GM18507 (cell line): ENCODE results near the gene AMPD3.
A peak's percentile ranks its signal among the peaks of the same experiment; 100 is the strongest.

Experiments used
- DNase-seq: peaks from one replicate; pipeline ENCODE4 v3.0.0; 2011; ENCODE audit warnings: low read depth; ENCODE audit not compliant: insufficient read length; ENCODE audit errors: extremely low spot score
- FAIRE-seq: peaks from 2 replicates; lab custom pipeline; 2011; peaks lifted over from hg19 to GRCh38; lab: Jason Lieb, UNC

AMPD3 gene

DNA sequence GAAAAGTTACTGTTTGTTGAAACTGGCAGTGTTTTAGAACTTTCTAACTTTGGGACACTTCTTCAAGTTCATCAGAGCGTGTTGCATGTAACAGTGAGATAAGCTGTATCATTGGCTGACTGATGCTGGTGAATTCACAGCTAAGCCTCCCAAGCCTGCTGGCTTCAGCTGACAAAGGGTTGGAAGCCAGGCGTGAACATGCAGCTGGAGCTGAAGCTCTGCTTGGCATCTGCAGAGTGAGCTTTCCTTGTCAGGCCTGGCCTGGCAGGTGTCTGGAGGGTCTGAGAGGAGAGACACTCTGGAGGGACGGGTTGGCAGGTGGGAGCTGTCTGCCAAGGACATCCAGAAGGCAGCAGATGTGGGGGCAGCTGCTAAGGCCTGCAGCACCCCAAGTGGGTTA lies 1.5 kb downstream of the AMPD3 start:
- FAIRE-seq, result no peak
- no peak for DNase-seq

DNA sequence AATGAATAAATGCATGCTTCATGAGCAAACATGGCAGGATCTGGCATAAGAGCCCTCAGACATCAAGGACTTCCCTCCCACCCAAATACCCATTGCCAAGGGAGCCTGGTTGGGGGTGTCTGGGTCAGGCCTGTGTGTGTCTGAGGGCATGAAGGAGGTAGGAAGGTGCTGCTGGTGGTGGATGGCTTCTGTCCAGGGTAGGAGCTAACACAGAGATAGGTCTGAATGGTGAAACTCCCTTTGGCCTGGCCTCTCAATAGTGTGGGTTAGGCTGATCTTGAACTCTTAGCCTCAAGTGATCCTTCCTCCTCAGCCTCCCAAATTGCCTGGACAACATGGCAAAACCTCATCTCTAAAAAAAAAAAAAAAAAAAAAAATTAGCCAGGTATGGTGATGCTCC lies 2.8 kb downstream of the AMPD3 start:
- DNase-seq, result no peak
- no peak for FAIRE-seq

DNA sequence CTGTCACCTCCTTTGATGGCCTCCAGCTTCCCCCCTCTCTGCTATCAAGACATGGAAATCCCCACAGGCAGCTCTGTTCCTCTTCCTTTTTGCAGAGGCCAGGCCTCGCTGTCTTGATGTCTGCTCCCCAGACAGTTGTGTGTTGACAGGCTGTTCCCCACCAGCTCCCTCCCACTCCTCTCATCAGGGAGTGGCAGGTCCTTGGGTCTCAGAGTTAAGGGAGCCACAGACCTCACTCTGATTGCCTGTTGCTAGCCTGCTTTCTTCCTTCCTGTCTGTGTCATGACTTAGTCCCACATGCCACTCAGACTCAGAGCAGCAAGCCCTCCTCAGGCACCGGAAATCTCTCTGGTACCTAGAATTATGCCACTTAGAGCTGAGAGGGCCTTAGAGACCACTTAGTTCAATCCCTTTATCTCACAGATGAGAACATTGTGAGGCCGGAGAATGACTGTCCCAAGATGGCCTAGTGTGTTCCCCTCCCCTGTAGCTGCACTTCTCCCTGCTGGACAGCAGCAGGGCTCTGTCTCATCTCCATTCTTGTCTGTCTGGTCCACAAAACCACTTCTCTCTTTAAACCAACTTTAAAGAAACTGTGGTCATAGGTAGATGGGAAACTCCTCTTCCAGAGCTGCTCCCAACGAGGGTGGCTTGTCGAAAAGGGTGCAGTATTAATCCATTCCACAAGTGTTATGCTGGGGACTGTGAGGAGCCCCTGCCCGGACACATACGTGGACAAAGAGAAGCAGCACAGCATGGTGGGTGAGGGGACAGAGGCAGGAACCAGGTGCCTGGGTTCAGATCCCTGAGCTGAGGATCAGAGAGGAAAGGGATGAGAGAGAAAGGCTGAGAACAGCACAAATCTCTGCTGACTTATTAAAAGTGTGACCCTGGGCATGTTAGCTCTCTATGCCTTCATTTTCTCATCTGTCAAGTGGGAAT lies 4.2 kb downstream of the AMPD3 start:
- DNase-seq (no peak), FAIRE-seq (peak; percentile 91)

DNA sequence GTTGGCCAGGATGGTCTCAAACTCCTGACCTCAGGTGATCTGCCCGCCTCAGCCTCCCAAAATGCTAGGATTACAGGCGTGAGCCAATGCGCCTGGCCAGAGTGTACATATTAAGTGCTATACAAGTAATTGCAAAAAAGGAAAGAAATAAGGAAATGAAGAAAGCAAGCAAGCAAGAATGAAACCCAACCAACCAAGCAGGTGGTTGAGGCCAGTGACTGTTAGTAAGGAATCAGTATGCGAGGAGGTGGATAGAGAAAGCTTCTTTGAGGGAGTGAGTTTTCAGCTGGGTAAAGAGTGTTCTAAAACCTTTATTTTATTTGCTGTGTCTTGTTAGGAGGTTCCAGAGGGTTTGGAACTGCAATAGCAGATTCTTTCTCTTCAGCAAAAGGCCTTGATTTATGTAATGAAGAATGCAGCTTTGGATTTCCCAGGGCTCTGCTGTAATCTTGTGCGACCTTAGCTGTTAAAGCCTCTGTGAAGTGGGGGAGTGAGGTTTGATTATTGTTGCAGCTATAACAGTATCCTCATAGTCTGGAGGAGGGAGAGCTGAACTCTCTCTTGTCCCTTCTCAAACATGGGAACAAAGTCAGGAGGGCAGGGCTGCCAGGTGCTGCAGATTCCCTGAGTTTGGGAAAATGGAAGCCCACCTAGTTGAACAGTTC lies 5.7 kb downstream of the AMPD3 start:
- peak; percentile 78 for FAIRE-seq
- no peak for DNase-seq

DNA sequence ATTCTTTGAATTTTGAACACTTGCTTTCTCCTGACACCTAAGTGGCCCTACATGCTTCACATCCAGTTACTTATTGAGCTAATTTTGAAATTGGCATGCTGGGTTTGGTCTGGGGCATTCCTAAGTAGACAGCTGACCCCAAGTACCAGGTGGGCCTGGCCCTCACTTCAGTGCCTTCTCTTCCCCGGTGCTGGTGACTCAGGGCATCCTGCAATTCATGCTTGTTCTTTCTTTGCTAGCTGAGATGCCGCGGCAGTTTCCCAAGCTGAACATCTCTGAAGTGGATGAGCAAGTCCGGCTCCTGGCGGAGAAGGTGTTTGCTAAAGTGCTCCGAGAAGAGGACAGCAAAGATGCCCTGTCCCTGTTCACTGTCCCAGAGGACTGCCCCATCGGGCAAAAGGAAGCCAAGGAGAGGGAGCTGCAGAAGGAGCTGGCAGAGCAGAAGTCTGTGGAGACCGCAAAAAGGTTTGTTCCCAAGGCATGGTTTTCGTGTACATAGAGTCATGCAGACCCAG lies 6.3 kb downstream of the AMPD3 start:
- DNase-seq, result no peak
- FAIRE-seq, result no peak

DNA sequence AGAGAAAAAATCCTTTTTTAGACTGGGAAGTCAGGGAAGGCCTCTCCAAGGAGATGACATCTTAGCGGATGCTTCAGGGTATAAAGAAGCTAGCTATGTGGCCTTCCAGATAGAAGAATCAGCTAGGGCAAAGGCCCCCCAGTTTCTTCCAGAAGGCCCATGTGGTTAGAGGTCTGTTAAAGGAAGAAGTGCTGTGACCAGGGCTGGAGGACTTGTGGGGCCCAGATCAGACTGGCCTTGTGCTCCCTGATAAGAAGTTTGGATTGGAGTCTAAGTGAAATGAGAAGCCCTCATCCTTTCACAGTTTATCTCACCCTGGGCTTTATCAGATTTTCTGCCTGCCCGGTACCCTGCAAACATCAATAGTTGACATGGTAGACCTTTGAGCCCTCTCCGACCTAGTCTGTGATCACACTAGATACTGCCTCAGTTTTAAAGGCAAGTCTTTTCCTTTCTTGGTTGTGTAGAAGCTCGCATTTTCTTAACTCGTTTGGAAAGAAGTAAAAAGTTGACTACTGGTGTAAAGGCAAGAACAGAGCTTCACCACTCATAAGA lies 7.8 kb downstream of the AMPD3 start:
- FAIRE-seq (no peak), DNase-seq (no peak)

DNA sequence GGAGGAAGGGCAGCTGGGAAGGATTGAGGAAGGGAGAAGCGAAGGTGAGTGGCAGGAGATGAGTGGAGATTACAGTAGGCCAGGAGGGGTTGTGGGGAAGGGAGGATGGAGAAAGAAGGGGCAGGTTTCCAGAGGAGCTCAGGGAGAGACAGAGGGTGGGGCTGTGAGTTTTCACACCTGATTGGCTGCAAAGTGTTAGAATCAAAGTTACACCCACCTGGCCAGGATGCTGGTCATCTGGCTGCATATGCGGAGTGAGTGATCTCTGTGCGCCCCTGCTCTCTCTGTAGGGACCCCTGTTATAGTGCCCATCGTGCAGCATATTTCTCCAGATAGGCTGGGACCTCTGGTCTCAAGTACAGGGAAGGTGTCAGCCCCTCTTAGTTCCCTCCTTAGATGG lies 18.3 kb downstream of the AMPD3 start:
- FAIRE-seq, result no peak
- no peak for DNase-seq

DNA sequence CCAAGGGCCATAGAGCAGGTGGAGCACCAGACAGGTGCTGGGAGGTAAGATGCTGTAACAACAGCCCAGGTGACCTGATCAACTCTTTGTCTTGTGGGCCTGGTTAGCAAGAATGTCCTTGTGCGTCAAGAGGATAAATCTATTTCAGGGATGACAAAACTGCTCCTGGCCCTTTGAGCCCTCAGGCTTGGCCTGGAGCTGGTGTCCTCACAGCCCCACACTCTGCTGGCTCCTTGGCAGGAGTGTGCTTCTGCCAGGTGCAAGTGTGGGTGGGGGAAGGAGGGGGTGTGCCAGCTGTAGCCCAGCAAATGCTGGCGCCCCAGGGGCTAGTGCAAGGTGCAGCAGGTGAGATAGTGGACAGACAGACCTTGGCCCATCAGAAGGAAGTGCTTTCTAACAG lies 19.5 kb downstream of the AMPD3 start:
- FAIRE-seq (no peak), DNase-seq (no peak)

DNA sequence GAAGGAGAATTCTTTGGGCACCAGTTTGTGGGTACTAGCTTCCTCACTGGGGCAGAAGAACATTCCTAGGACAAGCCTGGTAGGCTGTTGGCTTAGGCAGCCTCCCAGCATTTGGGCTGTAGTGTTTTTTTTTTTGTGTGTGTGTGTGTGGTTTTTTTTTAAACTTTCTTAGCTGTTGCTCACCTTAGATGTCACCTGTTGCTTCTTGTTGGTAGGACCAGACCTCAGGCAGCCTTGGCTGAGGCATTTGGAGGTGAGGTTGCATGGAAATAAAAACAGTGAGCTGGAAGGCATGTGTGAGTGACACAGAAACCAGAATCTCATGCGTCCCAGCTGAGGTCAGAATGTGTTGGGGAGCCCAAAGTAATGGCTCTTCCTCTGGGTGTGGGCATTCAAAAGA lies 21.3 kb downstream of the AMPD3 start:
- FAIRE-seq (no peak), DNase-seq (no peak)

DNA sequence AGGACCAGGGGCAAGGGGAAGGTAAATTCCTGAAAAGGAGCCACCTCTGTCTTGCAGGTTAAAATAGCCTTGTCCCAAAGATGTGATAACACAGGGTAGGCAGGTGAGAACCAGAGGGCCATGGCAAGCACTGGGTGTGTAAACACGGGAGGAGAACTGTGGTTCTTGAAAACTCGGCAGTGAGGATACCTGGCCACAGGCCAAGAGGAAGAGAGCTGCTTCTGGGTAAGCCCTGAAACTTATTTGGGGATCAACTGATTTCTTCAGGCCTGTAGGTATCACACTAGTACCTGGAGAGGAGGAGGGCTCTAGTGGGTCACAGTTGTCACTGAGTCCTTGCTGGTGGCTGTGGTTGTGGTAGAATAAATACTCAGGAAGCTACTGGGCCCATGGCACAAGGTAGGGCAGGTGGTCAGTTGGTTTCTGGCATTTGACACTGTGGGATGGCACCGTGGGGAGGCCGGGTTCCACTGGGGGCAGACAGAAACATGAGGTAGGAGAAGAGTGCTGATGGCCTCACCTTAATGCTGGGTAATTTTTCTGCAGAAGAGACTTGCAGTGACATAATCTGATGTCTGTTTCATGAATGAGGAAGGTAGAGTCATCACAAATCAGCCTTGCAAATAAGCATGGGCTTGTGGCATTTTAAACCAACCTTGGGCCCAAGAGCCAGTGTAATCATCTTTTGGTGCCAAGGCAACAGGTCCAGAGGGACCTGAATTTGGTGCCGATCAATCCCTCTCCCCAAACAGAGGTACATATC lies 22.0 kb downstream of the AMPD3 start:
- DNase-seq, result no peak
- no peak for FAIRE-seq

DNA sequence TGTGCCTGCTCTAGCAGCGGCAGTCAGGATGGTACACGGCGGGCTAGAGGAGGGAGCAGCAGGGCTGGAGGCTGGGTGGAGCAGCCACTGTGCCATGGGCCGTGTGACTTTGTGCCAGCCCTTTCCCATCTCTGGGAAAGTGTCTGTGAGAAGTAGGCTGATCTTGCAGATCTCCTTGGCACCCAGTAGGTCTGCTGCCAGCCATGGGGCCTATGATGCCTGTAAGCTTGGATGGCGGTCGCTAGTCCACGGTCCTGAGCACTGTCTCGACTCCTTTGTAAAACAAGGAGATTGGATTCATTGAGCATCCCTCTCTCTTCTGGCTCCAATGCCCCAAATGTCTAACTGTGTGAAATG lies 22.6 kb downstream of the AMPD3 start:
- no peak for FAIRE-seq
- DNase-seq, result no peak

DNA sequence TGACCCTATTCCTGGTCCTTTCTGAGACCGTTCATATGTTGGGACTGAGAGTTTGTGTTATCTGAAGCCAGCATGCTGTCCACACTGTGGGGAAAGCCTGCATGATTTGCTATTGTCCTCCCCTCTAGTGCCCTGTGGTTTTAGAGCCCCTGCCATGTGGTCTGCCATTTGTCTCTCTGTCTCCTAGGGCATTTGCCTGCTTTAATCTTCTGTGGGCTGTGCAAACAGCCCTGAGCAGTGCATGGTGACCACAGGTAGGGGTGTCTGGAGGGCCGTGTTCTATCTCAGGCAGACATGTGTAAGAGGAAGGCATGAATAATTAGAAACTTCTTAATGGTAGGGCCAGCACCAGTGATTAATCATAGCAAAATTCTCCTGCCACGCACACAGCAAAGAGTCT lies 23.0 kb downstream of the AMPD3 start:
- no peak for FAIRE-seq
- DNase-seq, result no peak

DNA sequence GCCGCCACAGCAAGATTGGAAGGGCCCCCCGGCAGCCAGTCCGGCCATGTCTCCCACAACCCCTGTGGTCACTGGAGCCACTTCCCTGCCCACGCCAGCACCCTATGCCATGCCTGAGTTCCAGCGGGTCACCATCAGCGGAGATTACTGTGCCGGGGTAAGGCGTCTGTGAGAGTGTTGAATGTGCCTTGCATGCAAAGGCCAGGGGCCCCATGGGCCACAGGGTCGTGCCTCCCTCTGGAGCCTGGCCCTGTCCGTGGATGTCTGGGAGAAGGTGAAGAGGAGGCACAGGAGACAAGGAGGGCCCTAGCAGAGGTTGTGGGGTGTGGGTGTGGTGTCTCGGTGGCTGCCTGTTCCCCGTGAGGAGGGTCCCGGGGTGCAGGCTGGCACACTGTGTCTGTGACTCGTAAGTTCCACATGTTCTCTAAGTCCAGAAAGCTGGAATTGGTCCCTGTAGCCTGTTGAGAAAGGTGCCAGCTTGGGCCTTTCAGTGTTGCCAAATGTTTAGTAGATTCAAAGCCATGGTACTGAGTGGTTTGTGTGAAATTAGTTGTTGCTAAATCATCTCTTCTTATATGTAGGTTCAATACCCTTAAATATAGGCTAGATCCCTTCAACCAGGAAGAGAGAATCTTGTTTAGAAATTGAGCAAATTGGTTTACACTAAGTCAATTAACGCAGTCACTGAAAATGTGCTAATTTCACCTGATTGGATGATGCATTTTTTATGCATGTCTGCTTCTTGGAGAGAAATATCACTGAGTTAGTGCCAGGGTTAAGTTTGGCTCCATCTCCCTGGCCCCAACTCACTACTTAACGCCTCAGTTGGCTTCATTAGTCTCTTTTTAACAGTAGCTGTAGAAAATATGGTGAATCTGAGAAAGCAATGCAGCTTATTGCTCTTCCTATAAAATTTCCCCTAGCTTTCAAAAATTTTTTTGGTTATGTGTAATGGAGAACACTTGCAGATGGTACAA lies 23.8 kb downstream of the AMPD3 start:
- FAIRE-seq, result no peak
- DNase-seq, result no peak

DNA sequence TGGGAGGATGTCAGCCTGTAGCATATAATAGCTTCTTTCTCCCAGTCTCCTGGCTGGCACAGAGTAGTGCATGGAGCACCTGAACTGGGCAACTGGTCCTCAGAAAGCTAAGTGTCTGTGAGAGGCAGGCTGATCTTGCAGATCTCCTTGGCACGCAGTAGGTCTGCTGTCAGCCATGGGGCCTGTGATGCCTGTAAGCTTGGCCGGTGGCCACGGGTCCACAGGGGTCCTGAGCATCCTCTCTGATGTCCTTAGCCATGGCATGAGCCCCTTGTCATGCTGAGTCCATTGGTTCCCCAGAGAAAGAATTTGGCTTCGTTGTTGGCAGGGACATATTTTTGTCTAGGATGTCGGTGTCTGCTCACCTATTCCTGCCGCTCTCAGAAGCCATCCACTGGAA lies 25.0 kb downstream of the AMPD3 start:
- no peak for FAIRE-seq
- DNase-seq, result no peak

DNA sequence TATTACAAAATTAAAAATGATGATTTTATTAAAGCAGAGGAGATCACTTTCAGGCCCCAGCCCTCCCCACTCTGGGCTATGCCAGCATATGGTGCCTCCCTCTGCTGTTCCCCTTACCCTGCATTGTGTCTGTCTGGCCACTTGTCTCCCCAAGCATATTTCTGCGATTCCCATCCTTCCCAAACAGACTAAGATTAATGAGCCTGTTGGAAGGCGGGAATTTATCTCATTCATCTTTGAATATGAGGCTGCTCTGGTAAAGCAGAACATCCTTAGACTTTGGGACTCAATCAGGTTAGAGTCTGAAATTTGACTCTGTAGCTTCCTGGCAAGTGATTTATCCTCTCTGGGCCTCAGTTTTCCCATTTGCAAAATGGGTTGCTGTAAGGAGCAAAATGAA lies 25.7 kb downstream of the AMPD3 start:
- FAIRE-seq, result no peak

DNA sequence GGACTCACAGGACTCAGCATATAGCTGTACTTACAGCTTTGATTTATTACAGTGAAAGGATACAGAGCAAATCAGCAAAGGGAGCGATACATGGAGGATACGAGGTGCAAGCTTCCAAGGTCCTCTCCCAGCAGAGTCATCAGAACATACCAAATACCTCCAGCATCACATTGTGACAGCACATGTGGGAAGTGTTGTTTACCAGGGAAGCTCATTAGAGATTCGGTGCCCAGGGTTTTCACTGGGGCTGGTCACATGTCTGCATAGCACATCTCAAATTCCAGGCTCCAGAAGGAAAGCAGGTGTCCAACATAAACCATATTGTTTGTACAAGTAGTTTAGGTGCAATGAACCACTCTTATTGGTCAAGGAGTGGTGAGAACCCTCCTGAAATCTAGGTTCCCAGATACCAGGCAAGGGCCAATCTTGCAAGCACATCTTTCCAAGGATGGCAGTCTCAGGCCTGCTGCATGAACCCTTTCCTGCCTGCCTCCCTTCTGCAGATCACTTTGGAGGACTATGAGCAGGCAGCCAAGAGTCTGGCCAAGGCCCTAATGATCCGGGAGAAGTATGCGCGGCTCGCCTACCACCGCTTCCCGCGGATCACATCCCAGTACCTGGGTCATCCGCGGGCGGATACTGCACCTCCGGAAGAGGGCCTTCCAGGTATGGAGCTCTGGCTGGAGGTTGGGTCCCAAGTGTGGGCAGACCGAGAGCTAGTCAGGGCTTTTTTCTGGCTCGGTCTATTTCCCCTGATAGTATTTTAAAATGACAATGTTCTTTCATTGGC lies 26.7 kb downstream of the AMPD3 start:
- DNase-seq, result no peak
- no peak for FAIRE-seq

More for the DNA sequence above, 25.7 kb downstream of the AMPD3 start:
- no peak for DNase-seq

DNA sequence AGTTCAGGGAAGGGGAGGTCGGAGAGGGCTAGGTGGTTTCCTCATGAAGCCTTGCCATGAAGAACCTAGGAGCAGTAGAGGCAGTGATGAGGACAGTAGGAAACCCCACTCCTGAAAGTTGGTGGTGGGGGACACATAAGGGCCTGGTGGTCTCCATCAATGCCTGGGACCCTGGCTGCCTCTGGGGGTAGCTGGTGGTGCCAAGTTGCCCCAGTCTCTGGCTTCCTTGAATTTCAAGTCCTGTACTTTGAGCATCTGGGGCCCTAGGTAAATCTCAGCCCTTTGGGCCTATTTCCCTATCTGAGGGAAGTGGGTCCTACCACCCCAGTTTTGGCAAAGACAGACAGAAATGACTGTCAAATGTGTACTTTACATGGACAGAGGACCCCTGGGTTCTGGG lies 28.1 kb downstream of the AMPD3 start:
- DNase-seq (no peak), FAIRE-seq (no peak)

DNA sequence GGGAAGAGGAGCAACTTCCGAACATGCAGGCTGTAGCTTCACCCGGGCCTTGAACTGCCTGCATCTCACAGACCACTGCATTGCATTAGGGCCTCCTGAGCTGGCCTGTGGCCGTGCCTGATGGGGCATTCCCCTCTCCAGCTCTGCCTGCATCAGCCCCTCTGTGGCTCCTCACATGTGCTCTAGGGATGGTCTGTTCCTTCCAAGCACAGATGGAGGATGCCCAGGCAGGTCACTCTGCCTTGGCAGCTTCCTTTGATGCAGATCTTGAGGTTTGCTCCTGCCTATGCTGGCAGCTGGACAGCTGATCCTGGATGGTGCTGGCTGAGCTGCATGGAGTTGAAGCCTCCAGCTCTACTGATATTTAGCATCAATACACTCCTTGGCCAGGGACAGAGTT lies 28.5 kb downstream of the AMPD3 start:
- DNase-seq (no peak), FAIRE-seq (no peak)
